Measurements from ENCODE around the gene BRD1. TPM values are rescaled to one million over a fixed set of nuclear protein-coding genes. Genes with fewer than 3 reads are reported as not detected.

BRD1 gene
- total RNA-seq, 1 experiment from 2014 or later: 31.3 TPM

- POLR2A ChIA-PET: no interaction called here
Measured at GRCh38 chr22:49849161-49850020, 21.7 kb upstream of the BRD1 start.

More at GRCh38 chr22:49849161-49850020, 21.7 kb upstream of the BRD1 start:
- TF ChIP-seq TCF7L2 (IDR thresholded peaks at IDR 0.05; ENCODE audit: borderline replicate concordance, extremely low read depth, insufficient read depth, insufficient read length) (no peak), EZH2 (IDR thresholded peaks at IDR 0.05) (no peak), EZH2phosphoT487 (IDR thresholded peaks at IDR 0.05; ENCODE audit: borderline replicate concordance) (no peak), REST (IDR thresholded peaks at IDR 0.05; ENCODE audit: low read depth) (no peak), SRF (IDR thresholded peaks at IDR 0.05; ENCODE audit: low read depth) (no peak), CEBPB (IDR thresholded peaks at IDR 0.05; ENCODE audit: low read depth) (no peak), ELF1 (IDR thresholded peaks at IDR 0.05; ENCODE audit: borderline replicate concordance, low read depth) (no peak), ZFX (IDR thresholded peaks at IDR 0.05) (no peak), EGR1 (IDR thresholded peaks at IDR 0.05; ENCODE audit: low read depth) (no peak), JUND (IDR thresholded peaks at IDR 0.05) (no peak), MAX (IDR thresholded peaks at IDR 0.05) (no peak), CTCF (IDR thresholded peaks at IDR 0.05 in 2 of 3, conservative IDR thresholded peaks at IDR 0.05 in 1 of 3; ENCODE audit: borderline replicate concordance in 1 of 3, insufficient read depth in 1 of 3, low read depth in 2 of 3, low read length in 2 of 3) (no peak), ZNF274 (IDR thresholded peaks at IDR 0.05; ENCODE audit: low read depth, low read length) (no peak), POLR2AphosphoS5 (IDR thresholded peaks at IDR 0.05; ENCODE audit: low read depth, low read length) (no peak)
- H3K27ac ChIP-seq (ENCODE audit: low read depth, low read length): no peak overlapping the region
- DNase-seq (ENCODE audit: low read depth, low spot score): no peak
- no TSS peak for BruUV-seq (replicated peaks)
- RAD21 ChIA-PET (ENCODE audit: low non-redundant PET in 1 of 2, low total read pairs in 2 of 2, uncharacterized antibody in 2 of 2, unreplicated experiment in 2 of 2): no interaction called here
- intact Hi-C loops (cut with micrococcal nuclease): no loop called here
- H3K4me2 ChIP-seq (ENCODE audit: low read length): no peak overlapping the region
- H3K4me1 ChIP-seq (ENCODE audit: control insufficient read depth in 1 of 2, insufficient read depth in 2 of 2, low read length in 2 of 2): peaks cover 5 to 10% of the 10 kb centered on the region in 2 experiments
- H4K20me1 ChIP-seq (ENCODE audit: insufficient read depth): no peaks in the 10 kb centered on the region
- no peak for ATAC-seq
- CTCF ChIA-PET: no interaction called here
- H3K36me3 ChIP-seq (ENCODE audit: control insufficient read depth in 1 of 2, insufficient read depth in 2 of 2, low read length in 2 of 2): no peaks in the 10 kb centered on the region
- no peaks in the 10 kb centered on the region for H3K9me2 ChIP-seq (ENCODE audit: insufficient read depth)
- no peaks in the 10 kb centered on the region for H3K9me3 ChIP-seq (ENCODE audit: control insufficient read depth in 1 of 2, insufficient read depth in 1 of 2, low read depth in 1 of 2, low read length in 2 of 2)
- no peak overlapping the region for H3K4me3 ChIP-seq (replicated peaks in 1 of 2; ENCODE audit: low read depth in 1 of 2, low read length in 2 of 2)
- no peaks in the 10 kb centered on the region for H3K27me3 ChIP-seq (ENCODE audit: insufficient read depth, low read length)
- H2AFZ ChIP-seq (ENCODE audit: low read depth, low read length, poor library complexity, severe bottlenecking): no peak overlapping the region
- no peak overlapping the region for H3K9ac ChIP-seq (ENCODE audit: low read length)
- peaks cover 3% of the 10 kb centered on the region for H3K79me2 ChIP-seq (ENCODE audit: insufficient read depth, low read length)
